ENCODE data around the gene KLLN.
A peak's percentile ranks its signal among the peaks of the same experiment; 100 is the strongest.
"Not testable (repeated sequence)": the region's sequence is repeated elsewhere in the genome, so short reads cannot be mapped to it uniquely, and the experiment has no call there.

The KLLN gene

GRCh38 chr10:87829986-87830729, 33.2 kb downstream of the KLLN start:
- ChIA-PET POLR2A (no interaction called here), CTCF (interaction anchor here (0.7 to 4.8 kb wide), 5 partner anchors 9 to 33 kb away, joined by 3 to 31 read pairs (median 8); partner anchors contain the start of gene ATAD1)
- TF ChIP-seq CTCF (IDR thresholded peaks at IDR 0.05; ENCODE audit: control extremely low read depth, extremely low read depth, low read depth, missing control alignments): no peak
- DNase-seq (ENCODE audit: extremely low spot score): no peak

GRCh38 chr10:87829051-87829450, 34.3 kb downstream of the KLLN start:
- POLR2A ChIA-PET; DNase-seq (ENCODE audit: extremely low spot score): not testable (repeated sequence)
- CTCF ChIA-PET: interaction anchor here (0.9 to 3.7 kb wide), 6 partner anchors 11 to 27 kb away, joined by 3 to 31 read pairs (median 4); partner anchors contain the start of gene ATAD1

- CTCF ChIA-PET: interaction anchor here (1.1 to 3.7 kb wide), 6 partner anchors 10 to 34 kb away, joined by 3 to 31 read pairs (median 4); partner anchors contain the start of gene ATAD1
- POLR2A ChIA-PET: interaction anchor here (0.6 kb wide), 1 partner anchor 37 kb away, joined by 9 read pairs; no protein-coding TSS in a partner anchor
Observed at GRCh38 chr10:87827681-87828080, 35.7 kb downstream of the KLLN start.

GRCh38 chr10:87826653-87827052, 36.7 kb downstream of the KLLN start:
- DNase-seq (ENCODE audit: extremely low spot score): no peak
- POLR2A ChIA-PET: no interaction called here
- CTCF ChIA-PET: interaction anchor here (1.0 to 1.8 kb wide), 3 partner anchors 12 to 35 kb away, joined by 3 read pairs; no protein-coding TSS in a partner anchor
- no peak for TF ChIP-seq CTCF (IDR thresholded peaks at IDR 0.05; ENCODE audit: control extremely low read depth, extremely low read depth, low read depth, missing control alignments)

More at GRCh38 chr10:87827681-87828080, 35.7 kb downstream of the KLLN start:
- TF ChIP-seq CTCF (IDR thresholded peaks at IDR 0.05; ENCODE audit: control extremely low read depth, extremely low read depth, low read depth, missing control alignments): no peak
- no peak for DNase-seq (ENCODE audit: extremely low spot score)

- ChIA-PET CTCF (interaction anchor here (1.0 to 2.9 kb wide), 11 partner anchors 8 to 764 kb away, joined by 3 to 11 read pairs (median 4); partner anchors contain the start of gene RNLS), POLR2A (no interaction called here)
- no peak for TF ChIP-seq CTCF (IDR thresholded peaks at IDR 0.05; ENCODE audit: control extremely low read depth, extremely low read depth, low read depth, missing control alignments)
- DNase-seq (ENCODE audit: extremely low spot score): no peak
Observed at GRCh38 chr10:87819289-87819585, 44.1 kb downstream of the KLLN start.

- TF ChIP-seq CTCF (IDR thresholded peaks at IDR 0.05; ENCODE audit: control extremely low read depth, extremely low read depth, low read depth, missing control alignments): peak; percentile 12
- ChIA-PET CTCF (interaction anchor here (0.8 to 2.9 kb wide), 21 partner anchors 8 to 764 kb away, joined by 3 to 11 read pairs (median 4); partner anchors contain the start of gene RNLS), POLR2A (interaction anchor here (1.2 kb wide), 1 partner anchor 43 kb away, joined by 3 read pairs; no protein-coding TSS in a partner anchor)
- DNase-seq (ENCODE audit: extremely low spot score): peak; percentile 61
Observed at GRCh38 chr10:87818505-87819288, 44.6 kb downstream of the KLLN start.
